ENCODE data around the gene CDC14B. TPM values are rescaled to one million over a fixed set of nuclear protein-coding genes. Genes with fewer than 3 reads are reported as not detected.

The CDC14B gene
- total and polyA plus RNA-seq, 2 of the 4 experiments (the other 2 are of a cell fraction) = 9.7 to 26.3 TPM

DNA sequence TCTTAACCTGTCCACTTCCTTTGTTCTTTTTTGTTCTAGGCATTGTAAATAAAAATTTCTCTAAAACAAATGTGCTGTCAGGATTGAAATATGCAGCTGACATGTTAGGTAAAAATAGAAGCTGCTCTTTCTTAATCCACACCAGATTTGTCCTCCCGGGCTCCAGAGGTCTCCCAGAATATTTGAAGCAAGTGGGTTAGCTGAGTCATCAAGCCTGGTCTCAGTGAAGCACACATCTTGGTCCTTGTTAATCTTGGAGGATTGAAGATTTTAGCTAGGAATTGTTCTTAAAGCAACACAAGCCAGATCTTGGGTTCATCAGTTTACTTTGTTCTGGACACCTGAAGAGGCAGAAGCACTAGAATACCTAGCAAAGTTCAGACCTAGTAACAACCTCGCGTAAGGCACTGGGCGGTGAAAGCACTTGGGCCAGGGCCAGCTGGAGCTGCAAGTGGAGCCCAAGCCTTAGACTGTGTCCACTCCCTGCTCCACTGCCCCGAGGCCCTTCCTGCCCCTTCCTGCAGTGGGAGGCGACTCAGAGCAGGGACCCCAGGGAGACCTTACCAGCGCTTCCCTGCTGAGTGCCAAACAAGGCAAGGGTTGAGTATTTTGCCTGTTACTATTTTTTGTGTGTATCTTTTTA lies 133.1 kb downstream of the CDC14B start:
- Histone ChIP-seq H3K23ac (ENCODE audit: low read depth, low read length) (no peak overlapping the region), H4K91ac (ENCODE audit: insufficient read depth, low read depth, low read length) (no peak overlapping the region), H3K79me1 (ENCODE audit: low read depth in 1 of 2, low read length in 2 of 2) (peaks cover 2 to 19% of the 10 kb centered on the region in 2 experiments; a peak in 3 of 4 replicates), H4K20me1 (ENCODE audit: insufficient read depth, low read length) (peaks cover 11% of the 10 kb centered on the region), H3K27me3 (ENCODE audit: control insufficient read depth, insufficient read depth, low read length) (no peaks in the 10 kb centered on the region), H2AK5ac (ENCODE audit: low read depth, low read length) (0 out of 2 replicates have a peak overlapping the region, but pooled peaks have one; percentile 47), H3K4me2 (ENCODE audit: low read depth, low read length) (peak overlapping the region; percentile 12; the same call in 1 of the 2 replicates), H3K4ac (ENCODE audit: low read depth, low read length) (peak overlapping the region; percentile 9; the same call in 1 of the 2 replicates), H2BK20ac (ENCODE audit: low read depth, low read length) (peak overlapping the region; percentile 58; the same call in 1 of the 2 replicates), H3K9me1 (ENCODE audit: insufficient read depth, low read length) (peaks cover 13% of the 10 kb centered on the region), H3K18ac (ENCODE audit: low read depth, low read length) (no peak overlapping the region), H2BK15ac (ENCODE audit: low read depth, low read length) (peak overlapping the region; percentile 23; the same call in 1 of the 3 replicates), H3K36me3 (ENCODE audit: control insufficient read depth, insufficient read depth, low read length) (peaks cover 24% of the 10 kb centered on the region), H4K5ac (ENCODE audit: low read depth, low read length) (no peak overlapping the region), H2BK120ac (ENCODE audit: low read depth, low read length) (no peak overlapping the region), H2AK9ac (replicated peaks; ENCODE audit: low read depth, low read length, poor library complexity) (peak overlapping the region; percentile 8), H3K9me3 (ENCODE audit: control insufficient read depth, insufficient read depth, low read length) (no peaks in the 10 kb centered on the region), H2AFZ (replicated peaks; ENCODE audit: low read length, poor library complexity) (peak overlapping the region; percentile 38), H3K4me1 (ENCODE audit: control insufficient read depth, insufficient read depth, low read length) (peaks cover 13% of the 10 kb centered on the region), H3K27ac (ENCODE audit: insufficient read depth, low read length) (no peak overlapping the region), H3K4me3 (ENCODE audit: insufficient read depth, low read depth, low read length) (no peak overlapping the region), H4K8ac (ENCODE audit: low read depth in 2 of 2, low read length in 2 of 2) (peak overlapping the region in 1 of 2 experiments; percentile 25; a peak in 1 of 4 replicates), H3K14ac (replicated peaks; ENCODE audit: low read depth, low read length) (no peak overlapping the region), H3K56ac (ENCODE audit: extremely low read depth, insufficient read depth, low read length) (no peak overlapping the region), H2BK5ac (ENCODE audit: low read depth, low read length, poor library complexity, severe bottlenecking) (no peak overlapping the region), H3K9ac (ENCODE audit: low read depth, low read length) (no peak overlapping the region)
- BruUV-seq (replicated peaks) = no TSS peak
- dilution Hi-C loops (cut with HindIII; ENCODE audit: low sequenced_read_pairs, unreplicated experiment) = no loop called here
- CTCF ChIA-PET = interaction anchor here (0.8 kb wide), 1 partner anchor 18 kb away, joined by 4 read pairs; no protein-coding TSS in a partner anchor
- ATAC-seq (ENCODE audit: low read depth) (peak; percentile 67), DNase-seq (peak; percentile 82)
- TF ChIP-seq BHLHE40 (IDR thresholded peaks at IDR 0.05; ENCODE audit: low read depth, low read length) = no peak
- TF ChIP-seq, protein P1, sequence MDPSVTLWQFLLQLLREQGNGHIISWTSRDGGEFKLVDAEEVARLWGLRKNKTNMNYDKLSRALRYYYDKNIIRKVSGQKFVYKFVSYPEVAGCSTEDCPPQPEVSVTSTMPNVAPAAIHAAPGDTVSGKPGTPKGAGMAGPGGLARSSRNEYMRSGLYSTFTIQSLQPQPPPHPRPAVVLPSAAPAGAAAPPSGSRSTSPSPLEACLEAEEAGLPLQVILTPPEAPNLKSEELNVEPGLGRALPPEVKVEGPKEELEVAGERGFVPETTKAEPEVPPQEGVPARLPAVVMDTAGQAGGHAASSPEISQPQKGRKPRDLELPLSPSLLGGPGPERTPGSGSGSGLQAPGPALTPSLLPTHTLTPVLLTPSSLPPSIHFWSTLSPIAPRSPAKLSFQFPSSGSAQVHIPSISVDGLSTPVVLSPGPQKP (IDR thresholded peaks at IDR 0.05; ENCODE audit: borderline replicate concordance, low read depth, low read length) = no peak
- no peak for TF ChIP-seq MAFK (IDR thresholded peaks at IDR 0.05; ENCODE audit: low read depth, low read length)
- no peak for TF ChIP-seq RCOR1 (IDR thresholded peaks at IDR 0.05; ENCODE audit: insufficient replicate concordance, low read length)
- TF ChIP-seq, protein P2, sequence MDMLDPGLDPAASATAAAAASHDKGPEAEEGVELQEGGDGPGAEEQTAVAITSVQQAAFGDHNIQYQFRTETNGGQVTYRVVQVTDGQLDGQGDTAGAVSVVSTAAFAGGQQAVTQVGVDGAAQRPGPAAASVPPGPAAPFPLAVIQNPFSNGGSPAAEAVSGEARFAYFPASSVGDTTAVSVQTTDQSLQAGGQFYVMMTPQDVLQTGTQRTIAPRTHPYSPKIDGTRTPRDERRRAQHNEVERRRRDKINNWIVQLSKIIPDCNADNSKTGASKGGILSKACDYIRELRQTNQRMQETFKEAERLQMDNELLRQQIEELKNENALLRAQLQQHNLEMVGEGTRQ (IDR thresholded peaks at IDR 0.05; ENCODE audit: low read depth, low read length) = no peak
- TF ChIP-seq, protein P3, sequence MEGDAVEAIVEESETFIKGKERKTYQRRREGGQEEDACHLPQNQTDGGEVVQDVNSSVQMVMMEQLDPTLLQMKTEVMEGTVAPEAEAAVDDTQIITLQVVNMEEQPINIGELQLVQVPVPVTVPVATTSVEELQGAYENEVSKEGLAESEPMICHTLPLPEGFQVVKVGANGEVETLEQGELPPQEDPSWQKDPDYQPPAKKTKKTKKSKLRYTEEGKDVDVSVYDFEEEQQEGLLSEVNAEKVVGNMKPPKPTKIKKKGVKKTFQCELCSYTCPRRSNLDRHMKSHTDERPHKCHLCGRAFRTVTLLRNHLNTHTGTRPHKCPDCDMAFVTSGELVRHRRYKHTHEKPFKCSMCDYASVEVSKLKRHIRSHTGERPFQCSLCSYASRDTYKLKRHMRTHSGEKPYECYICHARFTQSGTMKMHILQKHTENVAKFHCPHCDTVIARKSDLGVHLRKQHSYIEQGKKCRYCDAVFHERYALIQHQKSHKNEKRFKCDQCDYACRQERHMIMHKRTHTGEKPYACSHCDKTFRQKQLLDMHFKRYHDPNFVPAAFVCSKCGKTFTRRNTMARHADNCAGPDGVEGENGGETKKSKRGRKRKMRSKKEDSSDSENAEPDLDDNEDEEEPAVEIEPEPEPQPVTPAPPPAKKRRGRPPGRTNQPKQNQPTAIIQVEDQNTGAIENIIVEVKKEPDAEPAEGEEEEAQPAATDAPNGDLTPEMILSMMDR (conservative IDR thresholded peaks at IDR 0.05; ENCODE audit: low read depth, low read length) = no peak
- no peak for TF ChIP-seq MXI1 (IDR thresholded peaks at IDR 0.05; ENCODE audit: borderline replicate concordance, low read depth, low read length)
- TF ChIP-seq CEBPB (IDR thresholded peaks at IDR 0.05; ENCODE audit: low read depth, low read length) = no peak
- TF ChIP-seq MAZ (IDR thresholded peaks at IDR 0.05; ENCODE audit: borderline replicate concordance, low read depth, low read length) = no peak
- no peak for TF ChIP-seq RFX5 (IDR thresholded peaks at IDR 0.05; ENCODE audit: low read depth, low read length)
- TF ChIP-seq NFE2L2 (IDR thresholded peaks at IDR 0.05; ENCODE audit: low read depth, low read length) = no peak
- TF ChIP-seq SMC3 (IDR thresholded peaks at IDR 0.05; ENCODE audit: low read depth, low read length) = no peak
- no peak for TF ChIP-seq RAD21 (IDR thresholded peaks at IDR 0.05; ENCODE audit: low read length)
- no peak for TF ChIP-seq POLR2A (IDR thresholded peaks at IDR 0.05; ENCODE audit: low read depth, low read length)
- intact Hi-C loops (cut with micrococcal nuclease) = no loop called here
- POLR2A ChIA-PET (ENCODE audit: unreplicated experiment) = no interaction called here
- 93% methylated on average over 3 of the region's 7 CpGs; no CpG with 5 or more reads in 1 of the 2 experiments for WGBS, 2 experiments (ENCODE audit: extremely low coverage in 2 of 2, insufficient read length in 1 of 2)
- in situ Hi-C loops (cut with MboI; ENCODE audit: low sequenced_read_pairs) = no loop called here

Data from IMR-90 (cell line).